GM10266 (cell line): ENCODE measurements around the gene IRAK4.

ENCODE experiments used
- DNase-seq: peaks from one replicate; pipeline ENCODE4 v3.0.0; 2012; ENCODE audit errors: extremely low spot score
- CTCF ChIP-seq: IDR thresholded peaks from 2 replicates; pipeline ENCODE4 v1.5.1; 2012; ENCODE audit warnings: mild to moderate bottlenecking, low read depth; ENCODE audit not compliant: control insufficient read depth, insufficient read depth; ENCODE audit errors: missing control alignments

The IRAK4 gene

GRCh38 chr12:43797561-43798217 is 38.9 kb downstream of the IRAK4 start:
- no peak for DNase-seq
- TF ChIP-seq CTCF, result no peak

DNA sequence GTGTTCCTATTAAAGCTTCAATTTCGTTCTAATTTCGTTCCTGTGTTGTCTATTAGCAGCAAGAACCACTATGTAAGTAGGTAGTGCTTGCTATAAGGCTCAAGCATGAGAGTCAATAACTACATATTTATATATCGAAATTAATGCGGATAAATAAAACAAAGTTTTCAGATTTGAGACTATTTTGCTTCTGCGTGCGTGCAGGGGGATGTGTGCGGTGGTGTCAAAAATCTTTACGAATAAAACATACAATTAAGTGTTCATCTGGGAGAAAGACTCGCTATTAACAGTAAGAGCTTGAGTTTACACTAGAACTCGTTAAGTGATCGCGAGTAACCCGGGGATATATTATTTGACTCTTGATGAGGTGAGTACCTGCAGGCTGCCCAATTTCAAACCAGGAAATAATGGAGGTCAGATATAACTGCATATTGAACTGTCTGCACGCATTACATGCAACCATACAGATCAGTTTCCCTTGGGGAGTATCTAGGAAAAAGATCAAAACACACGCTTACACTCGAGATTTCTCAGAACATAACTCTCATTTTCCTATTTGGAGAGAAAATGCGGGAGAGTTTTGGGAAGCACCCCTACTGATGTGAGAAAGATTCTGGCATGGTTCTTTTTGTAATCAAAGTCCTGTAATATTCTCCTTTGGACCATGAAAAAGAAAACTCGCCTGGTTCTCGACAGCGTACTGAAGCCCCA is 46.6 kb downstream of the IRAK4 start:
- TF ChIP-seq CTCF, result no peak
- peak; percentile 32 for DNase-seq

- peak; percentile 91 for DNase-seq
- peak; percentile 9 for TF ChIP-seq CTCF
These were observed 47.3 kb downstream of the IRAK4 start, which contains the start of gene TWF1 for GRCh38 chr12:43805860-43806736. TSS of gene TWF1 (minus strand) at chr12:43806317. CDS start at chr12:43806245, 72 bp downstream.

DNA sequence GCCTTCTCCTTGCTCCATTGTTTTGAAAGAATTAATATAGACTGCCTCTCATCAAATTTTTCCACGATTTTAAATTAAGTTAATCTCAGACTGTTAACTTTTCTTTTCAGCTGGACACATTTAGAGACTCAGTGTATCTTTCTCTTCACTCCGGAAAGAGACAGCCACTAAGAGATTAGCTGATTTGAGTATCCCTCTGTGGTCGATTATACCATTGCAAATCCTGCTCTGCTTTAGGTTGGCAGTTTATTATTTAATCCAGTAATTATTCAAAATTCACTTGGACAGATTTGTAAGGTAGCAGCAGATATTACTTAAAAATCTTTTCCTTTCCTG is 48.0 kb downstream of the IRAK4 start:
- DNase-seq, result peak; percentile 11
- no peak for TF ChIP-seq CTCF

DNA sequence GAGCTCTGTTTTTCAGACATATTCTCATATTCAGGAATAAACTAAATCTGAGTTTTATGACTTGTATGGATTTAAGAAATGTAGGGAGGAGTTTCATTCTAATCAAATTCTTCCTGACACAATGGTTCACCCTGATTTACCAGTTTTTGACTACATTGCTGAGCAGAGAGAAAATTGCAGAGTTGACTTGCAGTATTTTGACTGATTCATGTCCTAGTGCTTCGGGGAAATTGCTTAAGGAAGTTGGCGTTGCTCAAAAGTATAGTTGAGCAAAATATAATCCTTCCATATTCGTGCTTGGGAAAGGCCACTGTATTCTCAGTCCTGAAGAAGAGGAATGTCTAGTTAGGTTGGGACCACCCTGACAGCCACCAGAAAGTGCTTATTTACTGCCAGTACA is 48.6 kb downstream of the IRAK4 start:
- DNase-seq, result no peak
- no peak for TF ChIP-seq CTCF

DNA sequence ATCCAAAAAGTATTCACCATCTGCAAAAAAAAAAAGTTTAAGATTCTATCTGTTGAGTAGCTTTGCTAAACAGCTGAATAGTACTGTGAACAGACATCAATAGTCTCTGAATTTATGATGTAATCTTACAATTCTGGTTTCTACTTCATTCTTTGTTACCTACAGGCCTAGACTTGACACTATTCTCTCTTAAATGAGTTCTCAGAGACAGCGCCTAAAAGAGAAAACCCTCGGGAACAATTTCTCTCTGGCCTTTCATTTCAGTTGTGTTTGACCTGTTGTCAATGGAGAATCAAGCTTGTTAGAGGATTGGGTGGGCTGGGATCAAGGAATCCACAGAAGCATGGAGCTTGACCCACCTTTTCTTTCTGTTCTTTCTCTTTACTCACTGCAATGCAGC is 53.3 kb downstream of the IRAK4 start:
- DNase-seq, result no peak
- no peak for TF ChIP-seq CTCF
